ENCODE measurements around the gene EXOC4.
"Not testable (repeated sequence)": the region's sequence is repeated elsewhere in the genome, so short reads cannot be mapped to it uniquely, and the experiment has no call there.

EXOC4 gene

GRCh38 chr7:133625046-133625445, 372.2 kb downstream of the EXOC4 start:
- no peak for DNase-seq (ENCODE audit: low spot score)

- no peak for DNase-seq (ENCODE audit: low spot score)
Observed at GRCh38 chr7:133629701-133630100, 376.8 kb downstream of the EXOC4 start.

- peak; percentile 7 for DNase-seq (ENCODE audit: low spot score)
Observed at GRCh38 chr7:133633055-133633454, 380.2 kb downstream of the EXOC4 start.

- no peak for DNase-seq (ENCODE audit: low spot score)
Observed at GRCh38 chr7:133635541-133635940, 382.7 kb downstream of the EXOC4 start.

- no peak for DNase-seq (ENCODE audit: low spot score)
Observed at GRCh38 chr7:133638857-133639256, 386.0 kb downstream of the EXOC4 start.

GRCh38 chr7:133641436-133641835, 388.6 kb downstream of the EXOC4 start:
- DNase-seq (ENCODE audit: low spot score): no peak

- no peak for DNase-seq (ENCODE audit: low spot score)
Observed at GRCh38 chr7:133642907-133643306, 390.0 kb downstream of the EXOC4 start.

GRCh38 chr7:133643652-133644051, 390.8 kb downstream of the EXOC4 start:
- DNase-seq (ENCODE audit: low spot score): not testable (repeated sequence)

- no peak for DNase-seq (ENCODE audit: low spot score)
Observed at GRCh38 chr7:133645884-133646391, 393.1 kb downstream of the EXOC4 start.

GRCh38 chr7:133646472-133647315, 393.8 kb downstream of the EXOC4 start:
- DNase-seq (ENCODE audit: low spot score): no peak

GRCh38 chr7:133649593-133649992, 396.7 kb downstream of the EXOC4 start:
- DNase-seq (ENCODE audit: low spot score): no peak

- DNase-seq (ENCODE audit: low spot score): no peak
Observed at GRCh38 chr7:133650069-133650468, 397.2 kb downstream of the EXOC4 start.

GRCh38 chr7:133650487-133651300, 397.8 kb downstream of the EXOC4 start:
- no peak for DNase-seq (ENCODE audit: low spot score)

- no peak for DNase-seq (ENCODE audit: low spot score)
Observed at GRCh38 chr7:133652547-133652946, 399.7 kb downstream of the EXOC4 start.

GRCh38 chr7:133654547-133654946, 401.7 kb downstream of the EXOC4 start:
- no peak for DNase-seq (ENCODE audit: low spot score)

GRCh38 chr7:133662276-133662675, 409.4 kb downstream of the EXOC4 start:
- DNase-seq (ENCODE audit: low spot score): no peak

GRCh38 chr7:133662830-133663229, 410.0 kb downstream of the EXOC4 start:
- DNase-seq (ENCODE audit: low spot score): no peak

- no peak for DNase-seq (ENCODE audit: low spot score)
Observed at GRCh38 chr7:133664528-133664927, 411.6 kb downstream of the EXOC4 start.

- no peak for DNase-seq (ENCODE audit: low spot score)
Observed at GRCh38 chr7:133668296-133669060, 415.6 kb downstream of the EXOC4 start.

GRCh38 chr7:133669061-133669455, 416.2 kb downstream of the EXOC4 start:
- DNase-seq (ENCODE audit: low spot score): no peak

GRCh38 chr7:133670250-133670649, 417.4 kb downstream of the EXOC4 start:
- DNase-seq (ENCODE audit: low spot score): no peak

GRCh38 chr7:133672866-133673265, 420.0 kb downstream of the EXOC4 start:
- no peak for DNase-seq (ENCODE audit: low spot score)
